NCI-H526 (cell line): ENCODE data around the gene KRTAP5-1.

ENCODE experiments used
- DNase-seq, 2 experiments: peaks; one replicate each; lab custom pipeline; 2025; lab: John Stamatoyannopoulos, UW

KRTAP5-1 gene

DNA sequence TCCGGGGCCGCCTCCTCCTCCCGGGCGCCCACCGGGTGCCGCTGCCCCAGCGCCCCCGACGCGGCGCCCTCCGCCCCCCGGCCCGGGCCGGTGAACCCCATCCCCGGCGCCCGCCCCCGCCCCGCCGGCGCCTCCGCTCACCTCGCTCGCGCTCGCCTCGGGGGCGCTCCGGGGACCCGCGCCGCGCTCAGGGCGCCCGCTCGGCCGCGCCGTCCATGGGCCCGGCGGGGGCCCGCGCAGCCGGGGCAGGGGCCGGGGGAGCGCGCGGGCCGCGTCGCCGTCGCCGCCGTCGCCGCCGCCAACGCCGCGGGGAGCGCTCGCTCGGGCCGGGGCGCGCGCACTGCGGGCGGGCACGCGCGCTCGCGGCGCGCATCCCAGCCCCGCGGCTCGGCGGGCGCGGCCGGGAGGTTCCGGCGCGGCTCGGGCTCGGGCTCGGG lies 13.3 kb downstream of the KRTAP5-1 start:
- DNase-seq, result no peak

DNA sequence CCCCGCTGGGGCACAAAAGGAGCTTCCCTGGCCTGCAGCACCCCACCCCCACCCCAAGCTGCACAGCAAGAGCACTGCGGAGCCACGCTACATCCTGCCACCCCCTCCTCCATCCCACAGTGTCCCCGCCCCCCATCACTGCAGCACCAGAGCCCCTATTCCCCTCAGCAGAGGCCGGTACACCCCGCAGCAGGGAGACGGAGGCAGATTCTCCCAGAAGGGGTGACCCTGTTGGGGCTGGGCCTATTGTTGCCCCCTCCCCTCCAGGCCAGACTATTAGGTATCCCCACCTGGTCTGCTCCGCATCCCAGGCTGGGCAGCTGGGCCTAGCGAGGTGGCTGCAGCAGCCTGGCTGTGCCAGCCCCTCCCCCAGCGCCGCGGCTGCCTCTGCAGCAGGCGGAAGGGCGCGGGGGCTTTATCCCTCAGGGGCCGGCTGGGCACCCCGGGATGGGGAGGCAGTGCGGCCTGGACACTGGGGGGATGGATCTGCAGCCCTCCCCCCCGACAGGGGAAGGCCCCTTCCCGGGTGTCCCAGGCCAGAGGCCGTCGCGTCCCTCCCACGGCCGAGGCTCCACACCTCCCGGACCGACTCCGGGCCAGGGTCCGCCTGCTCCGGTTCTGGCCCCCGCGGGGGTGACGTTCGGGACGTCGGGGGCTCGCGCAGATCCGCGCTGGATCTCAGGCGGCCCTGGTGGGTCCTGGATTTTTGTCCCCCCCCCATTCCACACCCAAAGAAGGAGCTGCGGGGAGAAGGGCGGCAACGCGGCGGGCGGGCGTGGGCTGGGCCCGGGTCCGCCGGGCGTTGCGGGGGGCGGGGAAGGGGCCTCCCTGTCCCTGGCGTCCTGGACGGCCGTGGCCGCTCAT lies 14.0 kb downstream of the KRTAP5-1 start:
- DNase-seq, result peak in 1 of 2 experiments; percentile 72

DNA sequence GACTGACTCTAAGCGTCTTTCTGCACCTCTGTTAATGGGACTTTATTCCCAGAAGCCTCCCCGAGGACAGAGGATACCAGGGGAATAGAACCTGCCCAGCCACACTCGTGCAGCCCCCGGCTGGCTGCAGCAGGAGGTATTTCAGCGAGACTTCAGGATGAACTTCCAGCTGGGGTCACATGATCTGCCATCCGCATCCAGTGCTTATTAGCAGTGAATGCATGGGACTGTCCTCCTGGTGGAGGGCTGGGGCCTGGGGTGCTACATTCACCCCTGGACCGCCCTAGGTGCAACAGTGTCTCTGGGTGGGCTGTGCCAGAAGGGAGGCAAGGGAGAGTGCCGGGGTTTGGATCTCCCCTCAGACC lies 14.6 kb downstream of the KRTAP5-1 start:
- DNase-seq, result no peak

DNA sequence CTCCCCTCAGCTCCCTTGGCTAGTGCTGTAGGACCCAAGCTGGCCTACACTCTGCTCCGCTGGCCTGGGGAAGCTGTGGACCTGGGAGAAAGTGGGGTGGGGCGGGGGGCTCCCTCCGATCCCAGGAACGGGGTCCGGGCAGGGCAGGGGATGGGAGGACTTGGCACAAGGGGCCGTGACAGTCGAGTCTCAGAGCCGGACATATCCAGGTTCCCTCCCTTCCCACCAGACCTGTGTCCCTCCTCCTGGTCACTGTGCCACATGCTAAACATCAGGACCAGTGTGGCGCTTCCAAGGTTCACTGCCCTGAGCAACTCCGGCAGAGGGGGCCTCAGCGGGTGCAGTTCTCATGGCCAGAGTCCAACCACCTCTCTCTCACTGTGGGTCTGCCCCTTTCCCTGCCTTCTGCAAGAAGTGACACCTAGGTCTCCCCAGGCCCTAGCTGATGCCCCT lies 15.1 kb downstream of the KRTAP5-1 start:
- DNase-seq, result no peak

DNA sequence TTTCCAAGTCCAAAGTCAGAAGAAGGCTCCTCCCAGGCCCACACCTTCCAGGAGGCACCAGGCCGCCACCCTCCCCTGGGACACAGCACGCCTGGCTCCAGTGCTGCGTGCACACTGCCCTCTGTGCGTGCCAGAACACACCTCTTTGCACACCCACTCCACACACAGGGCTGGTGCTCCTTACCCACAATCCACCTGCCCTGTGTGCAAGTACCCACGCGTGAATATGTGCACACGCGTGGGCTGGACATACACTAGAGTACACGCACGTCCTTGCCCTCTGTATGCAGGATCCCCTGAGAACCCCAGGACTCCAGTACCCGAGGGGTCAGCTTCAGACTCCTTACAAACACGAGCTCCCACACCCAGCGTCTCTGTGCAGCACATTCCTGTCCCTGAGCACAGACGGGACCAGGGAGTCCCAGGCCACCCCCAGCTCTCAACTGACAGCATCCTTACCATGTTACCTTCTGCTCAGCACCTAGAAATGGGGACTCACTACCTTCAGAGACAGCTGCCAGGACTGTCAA lies 15.8 kb downstream of the KRTAP5-1 start:
- DNase-seq, result peak in 1 of 2 experiments; percentile 57

DNA sequence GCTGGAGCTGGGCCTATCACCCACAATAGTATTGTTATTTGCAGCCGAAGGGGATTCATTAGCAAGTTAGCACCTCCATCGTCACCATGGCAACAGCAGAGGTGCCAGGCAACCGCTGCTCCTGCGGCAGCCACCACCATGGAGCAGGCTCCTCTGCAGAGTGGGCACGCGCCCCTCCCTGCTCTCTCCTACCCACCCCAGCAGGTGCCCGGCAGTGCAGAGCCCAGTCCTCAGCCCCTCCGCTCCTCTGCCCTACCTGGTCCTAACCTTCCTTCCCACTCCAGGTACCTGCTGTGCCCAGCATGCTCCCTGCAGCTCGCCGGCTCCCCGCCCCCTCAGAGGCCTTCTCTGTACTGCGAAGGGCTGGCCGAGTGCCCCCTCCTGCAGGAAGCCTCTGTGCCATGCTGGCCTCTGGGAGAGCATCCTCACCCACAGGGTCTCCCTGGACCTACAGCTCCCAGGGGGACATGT lies 16.6 kb downstream of the KRTAP5-1 start:
- peak; percentile 68 to 82 for DNase-seq

DNA sequence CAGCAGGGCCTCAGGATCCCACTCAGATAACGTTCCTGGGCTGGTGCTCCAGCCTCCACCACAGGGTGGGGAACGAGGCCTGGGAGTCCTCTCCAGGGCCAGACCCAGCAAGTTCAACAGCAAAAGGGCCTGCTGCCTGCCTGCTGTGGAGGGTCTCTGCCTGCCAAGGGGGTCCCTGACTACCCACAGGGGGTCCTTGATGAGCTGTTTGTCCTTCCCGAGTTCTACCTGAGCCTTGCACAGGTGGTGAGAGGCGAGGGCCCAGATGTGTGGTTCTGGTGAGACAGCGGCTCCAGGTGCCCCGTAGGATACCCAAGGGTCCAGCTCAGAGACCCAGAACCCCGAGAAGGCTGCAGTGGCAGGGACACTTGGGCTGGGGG lies 17.4 kb downstream of the KRTAP5-1 start:
- no peak for DNase-seq

DNA sequence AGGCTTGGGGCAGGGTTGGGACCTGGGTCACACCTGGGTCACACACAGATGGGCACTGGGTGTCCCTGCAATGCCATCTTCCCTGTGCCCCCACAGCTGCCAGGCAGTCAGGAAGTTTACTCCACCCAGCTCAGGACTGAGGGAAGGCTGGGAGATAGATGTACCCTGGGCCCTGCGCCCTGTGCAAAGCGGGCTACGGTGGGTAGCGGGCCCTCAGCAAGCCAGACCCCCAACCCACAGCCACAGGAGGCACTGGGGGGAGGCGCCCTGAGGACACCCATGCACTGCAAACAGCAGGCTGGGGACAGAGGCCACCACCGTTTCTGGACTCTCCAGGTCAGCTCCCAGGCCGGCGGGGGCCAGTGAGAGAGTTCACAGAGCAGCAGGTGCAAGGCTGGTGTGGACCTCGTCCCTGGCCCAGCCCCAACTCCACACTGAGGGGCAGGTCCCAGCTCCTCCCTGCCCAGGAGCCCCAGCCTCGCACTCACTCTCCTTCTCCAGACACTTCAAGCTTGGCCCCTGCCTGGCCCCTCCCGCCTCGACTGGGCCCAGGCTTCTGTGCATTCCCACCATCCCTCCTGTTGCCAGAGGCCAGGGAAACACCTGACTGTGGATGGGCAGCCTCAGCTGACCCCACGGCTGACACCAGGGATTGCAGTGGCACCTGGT lies 17.9 kb downstream of the KRTAP5-1 start:
- DNase-seq, result no peak

DNA sequence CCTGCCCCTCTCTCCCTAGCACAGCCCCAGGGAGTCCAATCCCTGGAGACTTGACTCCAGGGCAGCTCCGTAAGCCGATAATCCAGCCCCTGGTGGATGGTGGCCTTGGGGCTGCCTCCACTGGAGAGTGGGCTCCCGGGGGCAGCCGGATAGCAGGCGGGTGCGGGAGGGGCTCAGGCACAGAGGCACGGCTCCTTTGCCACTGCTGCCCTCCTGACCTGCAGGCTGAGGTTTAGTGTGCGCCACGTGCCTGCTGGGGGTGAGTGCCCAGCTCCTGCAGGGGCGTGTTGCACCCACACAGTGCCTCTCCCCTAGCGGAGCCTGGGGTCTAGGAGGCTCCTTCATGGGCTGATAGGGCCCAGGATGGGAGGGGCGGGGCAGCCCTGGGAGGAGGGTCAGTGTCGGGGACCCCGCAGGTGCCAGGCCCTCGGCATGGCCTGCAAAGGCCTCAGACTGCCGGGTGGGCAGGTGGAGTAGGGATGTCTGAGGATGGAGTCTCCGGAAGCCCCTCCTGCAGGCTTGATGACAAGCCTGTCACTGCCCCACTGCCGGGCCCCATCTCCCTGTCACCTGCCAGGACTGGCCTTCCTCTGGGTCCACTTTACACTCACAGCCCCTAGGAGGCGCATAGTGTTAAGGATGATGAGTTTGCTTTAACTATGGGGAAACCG lies 18.6 kb downstream of the KRTAP5-1 start:
- DNase-seq, result no peak

DNA sequence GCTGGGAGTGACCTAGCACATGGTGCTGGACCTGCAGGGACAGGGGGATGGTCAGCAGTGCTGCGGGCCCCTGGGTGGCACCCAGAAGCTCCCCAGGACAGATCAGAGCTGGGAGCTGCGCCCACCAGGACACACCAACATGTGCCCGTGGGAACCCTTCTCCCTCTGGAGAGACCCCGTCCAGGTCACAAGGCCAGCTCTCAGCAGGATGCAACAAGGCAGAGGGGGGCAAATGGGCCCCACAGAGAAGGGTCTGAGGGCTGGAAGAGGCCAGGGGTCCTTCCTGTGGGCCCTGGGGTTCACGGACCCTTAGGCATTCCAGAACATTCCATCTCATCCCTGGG lies 19.2 kb downstream of the KRTAP5-1 start:
- no peak for DNase-seq

DNA sequence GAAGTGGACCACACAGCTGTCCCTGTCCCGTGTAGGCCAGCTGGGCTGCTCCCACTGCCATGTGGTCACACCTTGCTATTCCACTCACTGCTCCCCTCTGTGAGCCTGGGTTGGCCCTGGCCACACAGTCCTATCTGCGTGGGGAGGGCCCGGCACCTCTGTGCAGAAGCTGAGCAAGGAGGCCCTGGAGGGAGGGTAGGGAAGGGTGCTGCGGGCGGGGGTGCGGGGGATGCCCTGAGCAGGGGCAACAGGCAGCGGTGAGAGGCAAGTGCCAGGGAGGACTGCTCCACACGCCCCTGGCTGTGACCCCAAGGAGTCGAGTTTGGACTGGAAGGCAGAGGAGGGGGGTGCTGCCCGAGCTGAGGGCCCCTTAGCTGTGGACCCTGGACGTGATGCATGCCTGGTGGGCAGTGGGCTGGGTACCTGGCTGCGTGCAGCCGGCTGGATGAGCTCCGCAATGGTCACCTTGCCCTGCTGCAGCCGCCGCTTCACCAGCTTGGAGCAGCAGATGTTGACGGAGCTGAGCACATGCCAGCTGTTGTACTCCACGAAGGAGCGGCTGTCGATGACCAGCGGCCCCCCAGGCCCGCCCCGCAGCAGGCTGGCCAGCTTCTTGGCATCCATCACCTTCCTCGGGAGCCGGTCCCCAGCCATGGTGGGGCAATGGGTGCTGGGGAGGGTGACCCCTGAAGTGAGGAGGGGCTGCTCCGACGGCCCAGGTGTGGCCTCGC lies 19.7 kb downstream of the KRTAP5-1 start:
- no peak for DNase-seq

DNA sequence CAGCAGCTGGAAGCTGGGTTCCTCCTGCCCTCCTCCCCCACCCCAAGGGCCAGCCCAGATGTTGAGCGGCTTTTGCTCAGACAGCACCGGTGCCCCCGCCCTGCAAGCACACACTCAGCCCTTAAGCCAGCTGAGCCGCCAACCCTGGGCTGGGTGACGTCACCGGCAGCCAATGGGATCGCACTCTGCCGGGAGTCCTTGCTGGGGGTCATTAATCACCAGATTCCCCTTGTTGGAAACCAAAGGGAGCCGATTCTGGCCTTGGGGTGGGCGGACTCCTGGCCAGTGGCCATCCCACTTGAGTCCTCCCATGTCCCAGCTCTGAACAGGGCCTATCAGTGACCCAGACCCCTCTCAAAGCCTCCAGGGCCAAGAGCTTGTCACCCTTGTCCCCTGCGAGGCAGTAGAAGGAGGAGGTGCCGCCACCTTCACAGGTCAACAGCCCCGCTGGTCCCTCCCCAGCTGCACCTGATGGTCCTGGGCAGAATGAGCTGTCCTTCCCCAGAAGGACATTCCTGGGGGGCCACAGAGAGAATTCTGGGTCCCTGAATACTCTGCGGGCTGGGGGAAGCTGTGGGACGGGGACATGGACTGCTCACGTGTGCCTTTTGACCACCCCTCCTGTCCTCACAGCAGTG lies 20.4 kb downstream of the KRTAP5-1 start:
- DNase-seq, result no peak

DNA sequence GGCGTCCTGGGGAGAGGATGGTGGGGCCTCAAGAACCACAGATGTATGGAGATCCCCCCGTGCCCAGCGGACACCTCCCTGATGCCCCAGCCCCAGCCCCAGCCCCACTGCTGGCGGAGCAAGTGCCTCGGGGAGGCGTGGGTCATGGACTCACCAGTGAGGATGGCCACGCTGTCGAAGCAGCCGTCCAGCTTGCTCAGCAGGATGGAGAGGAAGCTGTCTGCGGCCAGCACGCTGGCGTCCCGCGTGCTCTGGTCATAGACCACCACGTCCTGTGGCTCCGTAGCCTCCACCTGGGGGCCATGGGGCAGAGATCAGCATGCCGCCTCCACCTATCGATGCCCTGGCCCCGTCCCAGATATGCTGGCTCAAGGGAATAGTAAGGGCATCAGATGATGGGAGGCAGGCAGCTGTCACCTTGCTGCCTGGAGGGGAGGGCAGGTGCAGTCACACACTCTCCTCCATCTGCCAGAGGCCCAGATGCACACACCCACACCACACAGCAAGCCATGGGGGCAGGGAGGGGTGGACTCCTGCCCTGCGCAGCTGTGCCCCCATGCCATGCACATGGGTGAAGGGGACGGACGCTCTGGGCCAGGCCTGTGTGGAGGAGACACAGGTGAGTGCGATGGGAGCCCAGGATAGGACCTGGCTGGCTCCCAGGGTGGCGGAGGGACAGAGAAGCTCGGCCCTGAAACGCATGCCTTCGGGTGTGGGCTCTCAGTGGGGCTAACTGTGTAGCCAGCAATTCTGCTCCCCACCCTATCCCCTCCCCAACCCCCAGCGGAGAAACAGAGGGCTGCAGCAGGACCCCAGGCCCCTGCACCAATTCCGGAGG lies 21.2 kb downstream of the KRTAP5-1 start:
- no peak for DNase-seq

DNA sequence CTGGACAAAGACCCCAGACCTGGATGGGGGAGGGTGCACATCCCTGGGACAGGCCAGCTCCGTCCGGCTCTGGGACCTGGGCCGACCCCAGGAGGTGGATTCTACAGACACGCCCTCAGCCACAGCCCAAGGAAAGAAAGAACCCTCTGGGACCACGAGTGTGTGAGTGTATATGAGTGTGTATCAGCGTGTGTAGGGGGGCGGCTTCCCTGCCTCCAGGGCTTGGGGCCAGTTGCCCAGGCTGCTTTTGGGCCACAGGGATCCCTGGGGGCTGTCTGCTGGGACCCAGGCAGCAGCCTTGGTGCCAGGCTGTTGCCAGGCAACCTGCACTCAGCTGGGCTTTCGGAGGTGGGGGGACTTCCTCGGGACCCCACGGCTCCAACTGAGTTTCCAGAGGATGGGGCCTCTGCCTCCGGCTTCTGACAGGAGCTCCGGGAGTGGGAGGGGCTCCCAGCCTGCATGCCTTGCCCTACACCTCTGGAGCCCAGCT lies 21.9 kb downstream of the KRTAP5-1 start:
- no peak for DNase-seq

DNA sequence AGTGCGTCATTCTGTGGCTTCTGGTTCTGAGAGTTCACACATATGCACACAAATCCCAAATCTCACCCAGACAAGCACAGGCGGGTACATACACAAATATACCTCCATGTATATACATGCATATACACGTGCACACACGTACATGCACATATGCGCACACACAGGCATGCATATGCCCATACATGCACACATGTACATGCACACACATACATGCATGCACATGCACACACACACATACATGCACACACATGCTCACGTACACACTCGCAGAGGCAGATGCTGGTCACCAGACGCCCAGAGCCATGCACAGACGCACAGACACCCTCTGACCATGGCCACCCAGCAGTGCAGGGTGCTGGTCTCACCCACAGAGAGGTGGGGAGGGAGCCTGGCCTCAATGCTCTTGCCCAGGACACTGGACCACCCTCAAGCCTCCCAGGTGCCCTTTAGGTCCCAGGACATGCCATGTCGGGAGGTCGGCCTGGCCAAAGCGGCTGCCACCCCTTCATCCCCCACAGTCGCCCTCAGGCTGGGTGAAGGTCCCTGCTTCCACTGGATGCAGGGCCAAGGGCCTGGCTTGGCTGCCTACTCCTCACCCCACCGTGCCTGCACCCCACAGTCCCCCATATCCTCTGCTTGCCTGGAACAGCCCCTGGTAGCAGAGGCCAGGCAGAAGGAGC lies 22.5 kb downstream of the KRTAP5-1 start:
- no peak for DNase-seq

DNA sequence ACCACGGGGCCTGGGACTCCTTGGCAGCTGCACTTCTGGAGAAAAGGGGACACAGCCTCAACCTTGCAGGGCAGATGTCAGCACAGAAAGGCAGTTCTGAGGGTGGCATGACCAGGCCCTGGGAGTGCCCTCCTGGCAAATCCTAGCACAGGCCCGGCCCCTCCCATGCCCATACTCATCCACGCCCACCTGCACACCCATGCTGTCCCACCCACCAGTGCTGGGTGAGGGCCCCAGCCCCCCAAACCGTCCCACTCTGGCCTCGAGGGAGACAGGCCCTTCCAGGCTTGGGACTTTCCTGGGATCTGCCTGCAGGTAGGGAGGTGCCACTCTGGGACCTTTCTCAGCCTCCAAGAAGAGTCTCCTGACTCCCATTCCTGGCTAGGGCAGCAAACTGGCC lies 23.1 kb downstream of the KRTAP5-1 start:
- DNase-seq, result no peak

DNA sequence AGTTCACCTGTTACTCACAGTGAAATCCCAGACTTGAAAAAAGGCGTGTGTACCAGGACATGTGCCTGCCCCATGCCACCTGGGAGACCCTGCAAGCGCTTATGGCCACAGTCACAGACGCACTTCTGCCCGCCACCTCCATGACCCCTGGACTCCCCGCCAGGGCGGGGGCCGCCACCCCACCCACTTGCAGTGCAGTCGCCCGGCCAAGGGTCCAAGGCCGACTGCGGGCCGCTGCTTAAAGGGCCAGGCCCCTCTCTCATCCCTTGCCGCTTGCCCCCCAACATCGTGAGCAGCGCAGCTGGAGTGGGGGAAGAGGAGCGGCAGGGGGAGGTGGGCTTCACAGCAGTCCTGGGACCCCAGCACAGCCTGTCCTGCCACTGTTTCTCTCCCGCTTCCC lies 23.8 kb downstream of the KRTAP5-1 start:
- no peak for DNase-seq

DNA sequence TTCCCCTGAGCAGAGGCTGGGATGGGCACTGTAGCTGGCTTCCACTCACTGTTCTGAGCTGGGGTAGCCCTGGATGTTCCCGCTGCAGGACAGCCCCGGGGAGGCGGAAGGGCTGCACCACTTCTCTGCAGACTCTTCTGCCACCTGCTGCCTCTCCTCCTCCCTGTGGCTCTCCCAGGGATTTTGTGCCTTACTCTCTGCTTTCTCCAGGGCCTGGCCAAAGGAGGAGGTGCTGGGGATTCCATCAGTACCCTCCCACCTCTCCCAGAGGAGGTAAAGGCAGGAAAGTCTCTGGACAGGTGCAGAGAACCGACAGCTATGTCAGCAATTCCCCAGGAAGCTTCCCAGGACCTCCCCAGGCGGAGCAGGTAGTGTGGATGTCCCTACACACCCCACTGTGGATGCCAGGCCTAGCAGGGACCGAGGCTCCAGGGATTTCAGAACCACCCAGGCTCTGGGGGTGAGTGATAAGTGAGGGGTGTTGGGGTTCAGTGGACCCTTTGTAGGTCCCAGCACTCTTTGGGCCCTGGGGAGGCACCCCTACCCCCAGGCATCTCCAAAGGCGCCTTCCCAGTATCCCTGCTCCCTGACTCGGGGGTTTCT lies 24.3 kb downstream of the KRTAP5-1 start:
- no peak for DNase-seq

DNA sequence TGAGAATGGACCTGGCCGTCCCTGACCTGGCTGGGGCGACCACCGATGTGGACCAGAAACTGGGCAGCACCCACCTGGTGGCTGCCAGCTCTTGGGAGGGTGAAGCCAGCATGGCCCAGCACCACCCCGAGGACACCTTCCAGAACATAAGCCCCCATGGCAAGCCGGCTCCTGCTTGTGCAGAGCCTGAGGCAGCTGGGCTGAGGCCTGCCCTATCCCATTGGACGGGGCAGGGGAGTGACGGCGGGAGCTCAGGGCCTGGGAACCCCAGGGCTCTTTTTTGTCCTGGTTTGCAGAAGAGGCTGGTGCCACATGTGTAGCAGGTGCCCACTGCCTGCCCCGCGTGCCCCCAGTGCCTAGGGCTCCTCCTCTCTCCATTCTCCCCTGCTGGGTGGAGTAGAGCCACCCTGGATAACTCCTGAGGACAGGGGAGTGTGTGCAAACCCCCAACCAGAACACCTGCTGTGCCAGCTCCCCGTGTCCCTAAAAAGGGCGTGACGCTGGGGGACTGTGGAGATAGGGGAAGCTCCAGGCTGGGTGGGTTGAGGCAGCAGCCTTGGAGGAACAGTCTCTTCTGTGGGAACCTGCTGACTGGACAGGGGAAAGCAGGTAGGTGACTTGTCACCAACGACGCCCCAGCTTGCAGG lies 25.0 kb downstream of the KRTAP5-1 start:
- DNase-seq, result no peak
